K562 (cell line): ENCODE data around the gene EME1.

ENCODE experiments used
- ELK1 ChIP-seq: sonication (generic); formaldehyde crosslinking; IDR thresholded peaks from 2 replicates; pipeline ENCODE4 v1.8.1; 2022; ENCODE audit warnings: missing genetic modification reagents
- ETV6 ChIP-seq, 3 experiments: fragments of 150-350 bp in 1 of 3; sonication (generic) in 1 of 3; formaldehyde crosslinking in 1 of 3; IDR thresholded peaks; 2 replicates each; pipeline versions ENCODE4 v1.6.1 to v1.8.0; 2014 to 2022; ENCODE audit warnings: borderline replicate concordance in 2 of 3, low read depth in 2 of 3, antibody characterized with exemption in 1 of 3, low read length in 1 of 3, mild to moderate bottlenecking in 1 of 3, missing genetic modification reagents in 1 of 3
- GABPB1 ChIP-seq: sonication (generic); formaldehyde crosslinking; IDR thresholded peaks from 2 replicates; pipeline ENCODE4 v1.8.0; 2022; ENCODE audit warnings: mild to moderate bottlenecking, missing genetic modification reagents
- KAT8 ChIP-seq: fragments of 450-650 bp; IDR thresholded peaks from 2 replicates; pipeline ENCODE4 v1.6.1; 2016; ENCODE audit warnings: low read depth, mild to moderate bottlenecking
- POLR2AphosphoS5 ChIP-seq: IDR thresholded peaks from 2 replicates; pipeline ENCODE4 v1.6.1; 2011; ENCODE audit warnings: mild to moderate bottlenecking, low read depth, low read length, moderate library complexity; ENCODE audit not compliant: control insufficient read depth, insufficient read depth
- RFX1 ChIP-seq: fragments of 450-650 bp; IDR thresholded peaks from 2 replicates; pipeline ENCODE4 v1.6.1; 2016; ENCODE audit warnings: mild to moderate bottlenecking, moderate library complexity
- RUNX1 ChIP-seq: sonication (generic); IDR thresholded peaks from 2 replicates; pipeline ENCODE4 v1.6.1; 2016; ENCODE audit warnings: antibody characterized with exemption, low read depth
- TCFL5 ChIP-seq: fragments of 250-450 bp; sonication (Bioruptor Pico); conservative IDR thresholded peaks from 2 replicates; pipeline ENCODE4 v1.6.1; 2021; ENCODE audit warnings: mild to moderate bottlenecking, moderate library complexity, matching md5 sums
- ZFP91 ChIP-seq: sonication (generic); formaldehyde crosslinking; IDR thresholded peaks from 2 replicates; pipeline ENCODE4 v1.8.0; 2022; ENCODE audit warnings: mild to moderate bottlenecking, missing genetic modification reagents

GRCh38 chr17:50356892-50357510, 16.0 kb upstream of the EME1 start:
- TF ChIP-seq ETV6 (IDR thresholded peaks at IDR 0.05; ENCODE audit: borderline replicate concordance in 1 of 2, low read depth in 2 of 2, low read length in 1 of 2), result no peak
- TF ChIP-seq ETV6 (CRISPR knock-in tag; IDR thresholded peaks at IDR 0.05; ENCODE audit: borderline replicate concordance), result no peak
- no peak for TF ChIP-seq RUNX1
- TF ChIP-seq KAT8, result no peak
- no peak for TF ChIP-seq GABPB1 (CRISPR knock-in tag)
- TF ChIP-seq ZFP91 (CRISPR knock-in tag), result no peak
- no peak for TF ChIP-seq TCFL5 (CRISPR knock-in tag)
- TF ChIP-seq POLR2AphosphoS5, result no peak
- no peak for TF ChIP-seq RFX1
- TF ChIP-seq ELK1 (CRISPR knock-in tag), result no peak
